ENCODE data around the gene AMER1.
"Not testable (repeated sequence)": the region's sequence is repeated elsewhere in the genome, so short reads cannot be mapped to it uniquely, and the experiment has no call there.

Gene AMER1

GRCh38 chrX:64205441-64205734 is at the start of gene AMER1:
AMER1 (minus strand) TSS chrX:64205708; CDS start chrX:64193286, 12,422 bp downstream.
- no peak for DNase-seq (ENCODE audit: low spot score)

GRCh38 chrX:64230123-64230970 is 24.8 kb upstream of the AMER1 start, which contains the start of gene ASB12:
ASB12 (minus strand) TSS chrX:64230607; CDS start chrX:64225650, 4,957 bp downstream.
- no peak for DNase-seq (ENCODE audit: low spot score)

GRCh38 chrX:64229154-64229553 is 23.6 kb upstream of the AMER1 start:
- DNase-seq (ENCODE audit: low spot score), result no peak

GRCh38 chrX:64218023-64218422 is 12.5 kb upstream of the AMER1 start:
- DNase-seq (ENCODE audit: low spot score), result no peak

GRCh38 chrX:64213989-64214388 is 8.5 kb upstream of the AMER1 start:
- not testable (repeated sequence) for DNase-seq (ENCODE audit: low spot score)

- DNase-seq (ENCODE audit: low spot score), result no peak
Observed at GRCh38 chrX:64206556-64207162, 1.2 kb upstream of the AMER1 start.

GRCh38 chrX:64205735-64206501 is 410 bp upstream of the AMER1 start:
- no peak for DNase-seq (ENCODE audit: low spot score)

GRCh38 chrX:64204701-64205440 is 637 bp downstream of the AMER1 start:
- no peak for DNase-seq (ENCODE audit: low spot score)

- no peak for DNase-seq (ENCODE audit: low spot score)
Observed at GRCh38 chrX:64204252-64204651, 1.3 kb downstream of the AMER1 start.

GRCh38 chrX:64202808-64203325 is 2.6 kb downstream of the AMER1 start:
- DNase-seq (ENCODE audit: low spot score), result no peak

- no peak for DNase-seq (ENCODE audit: low spot score)
Observed at GRCh38 chrX:64198036-64198435, 7.5 kb downstream of the AMER1 start.

GRCh38 chrX:64196606-64197005 is 8.9 kb downstream of the AMER1 start:
- no peak for DNase-seq (ENCODE audit: low spot score)

GRCh38 chrX:64195862-64196261 is 9.6 kb downstream of the AMER1 start:
- no peak for DNase-seq (ENCODE audit: low spot score)

GRCh38 chrX:64192673-64193072 is 12.8 kb downstream of the AMER1 start:
- no peak for DNase-seq (ENCODE audit: low spot score)

- DNase-seq (ENCODE audit: low spot score), result no peak
Observed at GRCh38 chrX:64192040-64192439, 13.5 kb downstream of the AMER1 start.

GRCh38 chrX:64191281-64192010 is 14.1 kb downstream of the AMER1 start:
- no peak for DNase-seq (ENCODE audit: low spot score)

GRCh38 chrX:64190136-64190740 is 15.3 kb downstream of the AMER1 start:
- DNase-seq (ENCODE audit: low spot score), result no peak

- no peak for DNase-seq (ENCODE audit: low spot score)
Observed at GRCh38 chrX:64188901-64189300, 16.6 kb downstream of the AMER1 start.

GRCh38 chrX:64187762-64188150 is 17.8 kb downstream of the AMER1 start:
- no peak for DNase-seq (ENCODE audit: low spot score)

- DNase-seq (ENCODE audit: low spot score), result no peak
Observed at GRCh38 chrX:64186974-64187761, 18.3 kb downstream of the AMER1 start.

Data from HuH-7 (cell line).